H1 (cell line): Measurements from ENCODE around the gene GP1BB. TPM values are rescaled to one million over a fixed set of nuclear protein-coding genes. Genes with fewer than 3 reads are reported as not detected.

Experiments
- CTCF ChIA-PET: fragments of 300-600 bp; sonication (Branson Sonifier 250); formaldehyde crosslinking; loops from one replicate; lab custom pipeline; 2021; ENCODE audit not compliant: partially characterized antibody; lab: Charles Lee
- POLR2A ChIA-PET: fragments of 300-600 bp; sonication (Branson Sonifier 250); formaldehyde crosslinking; loops from one replicate; lab custom pipeline; 2021; ENCODE audit warnings: inconsistent platforms; ENCODE audit not compliant: partially characterized antibody; lab: Charles Lee
- DNase-seq, 2 experiments: peaks; one replicate each; pipeline versions ENCODE4 v3.0.0 to v3.0.0-alpha.2; 2010 to 2022; ENCODE audit warnings: low spot score in 2 of 2, low read depth in 1 of 2, mixed read lengths in 1 of 2
- FAIRE-seq: peaks from 2 replicates; lab custom pipeline; 2011; peaks lifted over from hg19 to GRCh38; lab: Jason Lieb, UNC
- H2AFZ ChIP-seq: 2 replicates; pipeline ENCODE4 v1.8.1; 2012; ENCODE audit warnings: low read length, inconsistent platforms
- H2AK5ac ChIP-seq: 2 replicates; pipeline ENCODE4 v1.6.1; 2013; ENCODE audit warnings: low read depth, low read length
- H2BK120ac ChIP-seq: replicated peaks from 2 replicates; pipeline ENCODE3; 2013; ENCODE audit warnings: low read depth, low read length, inconsistent platforms
- H2BK12ac ChIP-seq: 2 replicates; pipeline ENCODE4 v1.6.1; 2013; ENCODE audit warnings: low read depth, low read length
- H2BK15ac ChIP-seq: 2 replicates; pipeline ENCODE4 v1.6.1; 2013; ENCODE audit warnings: low read length
- H2BK20ac ChIP-seq: 2 replicates; pipeline ENCODE4 v1.6.1; 2013; ENCODE audit warnings: low read length
- H2BK5ac ChIP-seq: 2 replicates; pipeline ENCODE4 v1.6.1; 2013; ENCODE audit warnings: low read depth, low read length
- H3K14ac ChIP-seq: 2 replicates; pipeline ENCODE4 v1.6.1; 2013; ENCODE audit warnings: inconsistent platforms; ENCODE audit not compliant: insufficient read length
- H3K18ac ChIP-seq: 2 replicates; pipeline ENCODE4 v1.6.1; 2013; ENCODE audit warnings: low read length; ENCODE audit errors: extremely low read depth
- H3K23ac ChIP-seq: 2 replicates; pipeline ENCODE4 v1.6.1; 2013; ENCODE audit warnings: inconsistent platforms; ENCODE audit not compliant: insufficient read length
- H3K23me2 ChIP-seq: 2 replicates; pipeline ENCODE4 v1.6.1; 2013; ENCODE audit warnings: low read depth, low read length
- H3K27ac ChIP-seq: 2 replicates; pipeline ENCODE4 v1.6.1; 2011; ENCODE audit warnings: low read depth, low read length, inconsistent platforms
- H3K27me3 ChIP-seq, 4 experiments: replicated peaks in 1 of 4; 1 replicate in 1 of 4; 2 replicates in 3 of 4; pipeline versions ENCODE4 v1.6.1 to v1.8.1; 2011 to 2013; ENCODE audit warnings: low read length in 3 of 4, mild to moderate bottlenecking in 3 of 4, inconsistent platforms in 2 of 4, mixed read lengths in 2 of 4, moderate library complexity in 1 of 4; ENCODE audit not compliant: control insufficient read depth in 3 of 4, insufficient read depth in 3 of 4; ENCODE audit errors: extremely low read depth in 1 of 4
- H3K36me3 ChIP-seq, 4 experiments: 2 replicates each; pipeline versions ENCODE4 v1.6.1 to v1.8.1; 2011 to 2013; ENCODE audit warnings: mild to moderate bottlenecking in 4 of 4, low read length in 3 of 4, moderate library complexity in 2 of 4, control low read depth in 1 of 4, inconsistent platforms in 1 of 4; ENCODE audit not compliant: insufficient read depth in 4 of 4, control insufficient read depth in 2 of 4
- H3K4ac ChIP-seq: replicated peaks from 2 replicates; pipeline ENCODE3; 2013; ENCODE audit warnings: low read length, low read depth, mixed read lengths, inconsistent platforms; ENCODE audit not compliant: insufficient read length
- H3K4me1 ChIP-seq, 4 experiments: replicated peaks in 1 of 4; 1 replicate in 1 of 4; 2 replicates in 3 of 4; pipeline versions ENCODE4 v1.6.1 to v1.8.1; 2011 to 2013; ENCODE audit warnings: low read length in 3 of 4, inconsistent platforms in 2 of 4, mixed read lengths in 1 of 4; ENCODE audit not compliant: insufficient read depth in 4 of 4, control insufficient read depth in 3 of 4
- H3K4me2 ChIP-seq, 2 experiments: 2 replicates each; pipeline versions ENCODE4 v1.6.1 to v1.8.1; 2011 to 2013; ENCODE audit warnings: low read depth in 2 of 2, low read length in 2 of 2, control low read depth in 1 of 2, inconsistent platforms in 1 of 2, mild to moderate bottlenecking in 1 of 2; ENCODE audit not compliant: insufficient read depth in 1 of 2
- H3K4me3 ChIP-seq, 4 experiments: fragments of 200-600, 300-600 bp in 1 of 4; sonication (generic), shearing (Covaris generic), sonication (Bioruptor Twin) in 1 of 4; 2 replicates each; pipeline versions ENCODE4 v1.5.1 to v1.8.1; 2011 to 2016; ENCODE audit warnings: low read length in 4 of 4, low read depth in 3 of 4, control low read depth in 2 of 4, inconsistent platforms in 2 of 4, mild to moderate bottlenecking in 2 of 4, mixed read lengths in 1 of 4, moderate library complexity in 1 of 4; ENCODE audit not compliant: insufficient read depth in 2 of 4; ENCODE audit errors: extremely low read depth in 1 of 4
- H3K56ac ChIP-seq: replicated peaks from 2 replicates; pipeline ENCODE3; 2013; ENCODE audit warnings: low read depth, mild to moderate bottlenecking, mixed read lengths, low read length, inconsistent platforms; ENCODE audit not compliant: insufficient read length
- H3K79me1 ChIP-seq: 2 replicates; pipeline ENCODE4 v1.6.1; 2013; ENCODE audit warnings: low read depth, low read length, control low read depth
- H3K79me2 ChIP-seq, 2 experiments: 2 replicates each; pipeline versions ENCODE4 v1.6.1 to v1.8.1; 2012 to 2013; ENCODE audit warnings: low read length in 2 of 2, mild to moderate bottlenecking in 2 of 2, inconsistent platforms in 1 of 2; ENCODE audit not compliant: insufficient read depth in 2 of 2, control insufficient read depth in 1 of 2
- H3K9ac ChIP-seq, 4 experiments: replicated peaks in 1 of 4; 1 replicate in 1 of 4; 2 replicates in 3 of 4; pipeline versions ENCODE4 v1.6.1 to v1.8.1; 2011 to 2013; ENCODE audit warnings: low read depth in 3 of 4, low read length in 3 of 4, control low read depth in 2 of 4, mild to moderate bottlenecking in 2 of 4, moderate library complexity in 2 of 4, inconsistent platforms in 1 of 4; ENCODE audit errors: extremely low read depth in 1 of 4
- H3K9me3 ChIP-seq, 2 experiments: 2 replicates each; pipeline versions ENCODE4 v1.6.1 to v1.8.1; 2012 to 2013; ENCODE audit warnings: mild to moderate bottlenecking in 2 of 2, moderate library complexity in 2 of 2, control low read depth in 1 of 2, inconsistent platforms in 1 of 2, low read depth in 1 of 2, low read length in 1 of 2, mixed read lengths in 1 of 2; ENCODE audit not compliant: insufficient read depth in 2 of 2
- H4K20me1 ChIP-seq, 2 experiments: replicated peaks in 1 of 2; 2 replicates each; pipeline versions ENCODE3 to v1.8.1; 2011 to 2013; ENCODE audit warnings: inconsistent platforms in 2 of 2, low read length in 2 of 2, mild to moderate bottlenecking in 1 of 2; ENCODE audit not compliant: insufficient read depth in 2 of 2, control insufficient read depth in 1 of 2
- H4K5ac ChIP-seq: 2 replicates; pipeline ENCODE4 v1.6.1; 2013; ENCODE audit warnings: low read length, low read depth, mixed read lengths, inconsistent platforms; ENCODE audit not compliant: insufficient read length
- H4K8ac ChIP-seq: 2 replicates; pipeline ENCODE4 v1.8.0; 2013; ENCODE audit warnings: mild to moderate bottlenecking, moderate library complexity, low read length, inconsistent platforms; ENCODE audit not compliant: insufficient read depth; ENCODE audit errors: extremely low read depth
- H4K91ac ChIP-seq: replicated peaks from 2 replicates; pipeline ENCODE3; 2013; ENCODE audit warnings: low read length, mixed read lengths, inconsistent platforms; ENCODE audit not compliant: insufficient read length
- CEBPB ChIP-seq: IDR thresholded peaks from 2 replicates; pipeline ENCODE4 v1.6.1; 2012; ENCODE audit warnings: low read depth, low read length
- CREB1 ChIP-seq: IDR thresholded peaks from 2 replicates; pipeline ENCODE4 v1.6.1; 2012; ENCODE audit warnings: inconsistent platforms
- CTCF ChIP-seq, 3 experiments: IDR thresholded peaks; 1 replicate in 2 of 3; 2 replicates in 1 of 3; pipeline versions ENCODE4 v1.5.1 to v1.6.1; 2011; ENCODE audit warnings: low read length in 3 of 3, mild to moderate bottlenecking in 3 of 3, inconsistent platforms in 2 of 3, low read depth in 1 of 3, moderate library complexity in 1 of 3; ENCODE audit not compliant: insufficient read depth in 1 of 3; ENCODE audit errors: control extremely low read depth in 1 of 3
- KDM1A ChIP-seq: fragments of 200-600, 300-600 bp; sonication (generic); IDR thresholded peaks from 2 replicates; pipeline ENCODE4 v1.7.1; 2016; ENCODE audit warnings: mild to moderate bottlenecking, low read length, borderline replicate concordance
- RAD21 ChIP-seq, 2 experiments: IDR thresholded peaks in 1 of 2; conservative IDR thresholded peaks in 1 of 2; 2 replicates each; pipeline ENCODE4 v1.6.1; 2011; ENCODE audit warnings: low read depth in 2 of 2, low read length in 2 of 2, improper control_type of control experiment in 1 of 2, inconsistent platforms in 1 of 2, mild to moderate bottlenecking in 1 of 2, moderate library complexity in 1 of 2
- WGBS, 2 experiments: shearing (Covaris generic) in 1 of 2; methylation state at CpG; one replicate each; pipeline versions ENCODE4 v1.1.6 to v1.1.7; 2013 to 2015; ENCODE audit warnings: low lambda C conversion rate in 2 of 2, mixed read lengths in 2 of 2, inconsistent platforms in 1 of 2, low coverage in 1 of 2, missing lambda C conversion rate in 1 of 2; ENCODE audit not compliant: insufficient replicate concordance in 2 of 2, insufficient coverage in 1 of 2, insufficient read length in 1 of 2; ENCODE audit errors: extremely low coverage in 1 of 2, missing lambda C conversion rate in 1 of 2; 5-methylcytosine and 5-hydroxymethylcytosine counted together
- polyA plus RNA-seq, 7 experiments: library from polyadenylated mRNA; depleted of rRNA in 3 of 7; stranded (reverse) in 5 of 7; unstranded in 2 of 7; fragments of >200 nt in 5 of 7; fragments of 200-250 nt in 2 of 7; gene quantifications; 1 replicate in 5 of 7; 2 replicates in 1 of 7; 4 replicates in 1 of 7; pipeline versions ENCODE4 v1.2.1 to v1.2.3, GENCODE V29; 2011 to 2013; ENCODE audit warnings: missing spikeins in 2 of 7, mixed read lengths in 2 of 7
- total RNA-seq: library from RNA; stranded (reverse); fragmentation: NEBNext Ultra II Directional; extraction: Animal tissue kit (Norgen Biotek cat#: 25700); gene quantifications from 2 replicates; pipeline ENCODE4 v1.2.1, GENCODE V29; 2021

GP1BB gene
- total and polyA plus RNA-seq, 2 of the 8 experiments (the other 6 are each of a cell fraction or from before 2014, with no cell fraction given) = 0.36 TPM; not detected in 1

DNA sequence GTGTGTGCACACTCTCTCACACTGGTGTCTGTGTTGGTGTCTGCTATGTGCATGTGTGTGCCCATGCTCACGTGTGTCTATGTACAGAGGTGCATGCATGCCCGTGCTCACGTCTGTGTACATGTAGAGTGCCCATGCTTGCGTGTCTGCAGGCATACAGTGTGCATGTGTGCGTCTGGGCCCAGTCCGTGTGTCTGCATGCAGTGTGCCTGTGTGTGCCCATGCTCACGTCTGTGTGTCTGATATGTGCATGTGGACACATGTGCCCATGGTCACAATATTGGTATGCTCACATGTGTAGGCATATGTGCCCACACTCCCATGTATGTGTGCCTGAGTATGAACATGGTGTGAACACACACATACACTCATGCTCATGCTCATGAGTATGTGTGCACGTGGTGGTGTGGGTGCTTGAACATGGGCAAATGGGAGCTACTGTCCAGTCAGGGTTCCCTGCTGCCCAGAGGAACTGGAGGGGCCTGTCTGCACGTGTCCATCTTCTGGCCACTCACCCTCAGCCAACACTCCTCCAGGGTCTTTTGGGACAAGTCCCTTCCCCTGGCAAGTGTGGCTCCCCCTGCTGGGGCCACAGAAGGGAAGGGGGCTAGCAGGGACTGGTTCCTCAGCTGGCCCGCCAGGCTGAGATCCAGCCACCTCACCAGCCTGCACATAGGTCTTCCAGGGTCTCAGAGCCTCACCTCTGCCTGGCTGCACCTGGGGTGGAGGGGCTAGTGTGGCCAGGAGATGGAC is 29.9 kb downstream of the GP1BB start:
- ChIA-PET CTCF (interaction anchor here (0.7 to 16.5 kb wide), 17 partner anchors 8 to 157 kb away, joined by 3 to 168 read pairs (median 6); partner anchors contain the start of gene GP1BB), POLR2A (interaction anchor here (0.9 kb wide), 1 partner anchor 9 kb away, joined by 3 read pairs; no protein-coding TSS in a partner anchor)
- FAIRE-seq = no peak
- no peaks in the 10 kb centered on the region for H3K79me1 ChIP-seq
- no peak overlapping the region for H3K9ac ChIP-seq
- no peak overlapping the region for H3K27ac ChIP-seq
- H2AFZ ChIP-seq = no peak overlapping the region
- H3K9me3 ChIP-seq = no peaks in the 10 kb centered on the region
- peak overlapping the region; percentile 4; the same call in 1 of the 2 replicates for H2AK5ac ChIP-seq
- H2BK5ac ChIP-seq = peak overlapping the region; percentile 21; the same call in 1 of the 2 replicates
- H3K4me2 ChIP-seq = no peak overlapping the region
- H3K36me3 ChIP-seq = peaks cover 0 to under 1% (median 0%) of the 10 kb centered on the region in 4 experiments; a peak in 1 of 8 replicates
- 75% methylated on average over 10 of the region's 10 CpGs; no CpG with 5 or more reads in 1 of the 2 experiments for WGBS, 2 experiments
- H3K23ac ChIP-seq = no peak overlapping the region
- no peaks in the 10 kb centered on the region; the same call in 1 of the 2 replicates for H3K23me2 ChIP-seq
- peak overlapping the region; percentile 34 for H3K4ac ChIP-seq
- H3K18ac ChIP-seq = no peak overlapping the region
- H4K20me1 ChIP-seq = peaks cover 13 to 21% of the 10 kb centered on the region in 2 experiments
- H3K79me2 ChIP-seq = no peaks in the 10 kb centered on the region
- no peak overlapping the region for H3K56ac ChIP-seq
- TF ChIP-seq RAD21 (IDR thresholded peaks at IDR 0.05 in 1 of 2, conservative IDR thresholded peaks at IDR 0.05 in 1 of 2; ENCODE audit: low read depth in 2 of 2, low read length in 2 of 2) = peak; percentile 34 to 38; a peak in 3 of 4 replicates
- TF ChIP-seq CREB1 = no peak
- no peak for TF ChIP-seq CEBPB
- peak; percentile 52 to 64 (median 54) for TF ChIP-seq CTCF (IDR thresholded peaks at IDR 0.05; ENCODE audit: control extremely low read depth in 1 of 3, insufficient read depth in 1 of 3, low read depth in 1 of 3, low read length in 3 of 3)
- no peak for TF ChIP-seq KDM1A
- no peak overlapping the region for H3K4me3 ChIP-seq
- H3K14ac ChIP-seq = no peak overlapping the region
- H4K8ac ChIP-seq = no peak overlapping the region; the same call in 1 of the 2 replicates
- H4K91ac ChIP-seq = no peak overlapping the region
- H3K4me1 ChIP-seq = peaks cover 0 to 26% (median 7%) of the 10 kb centered on the region in 4 experiments; a peak in 5 of 7 replicates
- H3K27me3 ChIP-seq = peaks cover 51 to 64% (median 58%) of the 10 kb centered on the region in 4 experiments
- H2BK120ac ChIP-seq = no peak overlapping the region
- H2BK12ac ChIP-seq = peak overlapping the region; percentile 7; the same call in 1 of the 2 replicates
- no peak overlapping the region for H4K5ac ChIP-seq
- peak overlapping the region; percentile 49; the same call in 1 of the 2 replicates for H2BK15ac ChIP-seq
- 0 out of 2 replicates have a peak overlapping the region, but pooled peaks have one; percentile 17 for H2BK20ac ChIP-seq
- DNase-seq = no peak
